Endothelial cell of umbilical vein (primary cell): ENCODE data around the gene ECE2.

Experiments used
- CTCF ChIP-seq, 2 donors: IDR thresholded peaks; 1 replicate in 1 of 2; 2 replicates in 1 of 2; pipeline ENCODE4 v1.5.1; 2011; ENCODE audit warnings: low read length in 2 of 2, mild to moderate bottlenecking in 2 of 2, moderate library complexity in 2 of 2, control low read depth in 1 of 2, inconsistent platforms in 1 of 2, low read depth in 1 of 2; ENCODE audit not compliant: insufficient read depth in 1 of 2; ENCODE audit errors: extremely low read depth in 1 of 2
- EZH2 ChIP-seq: IDR thresholded peaks from 2 replicates; pipeline ENCODE4 v1.6.1; 2012; ENCODE audit warnings: borderline replicate concordance, low read depth, mild to moderate bottlenecking, moderate library complexity, low read length, inconsistent platforms; ENCODE audit not compliant: severe bottlenecking
- FOS ChIP-seq: IDR thresholded peaks from 2 replicates; pipeline ENCODE4 v1.6.1; 2011; ENCODE audit warnings: mild to moderate bottlenecking, low read length, moderate library complexity, borderline replicate concordance; ENCODE audit not compliant: insufficient read depth
- GATA2 ChIP-seq: IDR thresholded peaks from 2 replicates; pipeline ENCODE4 v1.7.0; 2011; ENCODE audit warnings: low read depth, mild to moderate bottlenecking, moderate library complexity, mixed read lengths, low read length; ENCODE audit not compliant: insufficient read length, insufficient read depth
- MAX ChIP-seq: IDR thresholded peaks from 2 replicates; pipeline ENCODE4 v1.6.1; 2011; ENCODE audit not compliant: insufficient read depth, insufficient read length
- POLR2A ChIP-seq: IDR thresholded peaks from 2 replicates; pipeline ENCODE4 v1.6.1; 2012; ENCODE audit warnings: low read depth, mild to moderate bottlenecking, control low read depth, low read length
- POLR2AphosphoS5 ChIP-seq: IDR thresholded peaks from 2 replicates; pipeline ENCODE4 v1.6.1; 2012; ENCODE audit warnings: low read depth, mild to moderate bottlenecking, control low read depth, low read length, moderate library complexity; ENCODE audit not compliant: insufficient read depth

DNA sequence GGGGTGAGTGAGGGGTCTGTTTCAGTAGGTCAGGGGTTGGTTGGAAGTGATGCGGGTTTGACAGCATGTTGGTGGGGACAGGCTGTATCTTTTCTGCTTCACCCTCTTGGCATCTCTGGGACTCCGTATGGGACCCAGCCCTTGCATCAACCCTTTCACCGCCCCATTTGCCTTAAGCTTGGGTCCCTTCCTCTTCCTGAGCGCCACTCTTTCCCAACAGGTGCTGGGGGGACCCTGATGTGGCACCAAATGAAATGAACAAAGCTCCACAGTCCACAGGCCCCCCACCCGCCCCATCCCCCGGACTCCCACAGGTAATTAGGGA lies 39.7 kb downstream of the ECE2 start:
- TF ChIP-seq POLR2A (no peak), CTCF (IDR thresholded peaks at IDR 0.05; ENCODE audit: extremely low read depth in 1 of 2, insufficient read depth in 1 of 2, low read depth in 1 of 2, low read length in 2 of 2) (no peak), EZH2 (no peak), MAX (no peak), POLR2AphosphoS5 (no peak), GATA2 (no peak), FOS (no peak)
